Measurements from ENCODE around the gene ZNF451.

DNA sequence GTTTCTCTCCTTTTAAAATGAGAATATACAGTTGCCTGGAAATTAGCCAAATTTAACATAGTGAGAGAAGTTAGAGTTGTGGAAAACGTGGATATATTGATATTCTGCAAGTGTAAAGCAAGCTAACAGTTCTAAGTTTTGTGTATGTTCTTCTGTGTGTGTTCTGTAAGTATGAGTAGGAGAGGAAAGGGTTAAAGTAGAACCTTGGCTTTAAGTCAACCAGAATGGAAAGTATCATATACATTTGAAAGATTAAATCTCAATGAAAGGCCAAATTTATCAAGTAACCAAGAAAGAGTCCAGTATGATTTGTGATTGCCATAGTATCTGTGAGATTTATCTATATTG, 52.2 kb downstream of the ZNF451 start:
- TF ChIP-seq, protein P1, sequence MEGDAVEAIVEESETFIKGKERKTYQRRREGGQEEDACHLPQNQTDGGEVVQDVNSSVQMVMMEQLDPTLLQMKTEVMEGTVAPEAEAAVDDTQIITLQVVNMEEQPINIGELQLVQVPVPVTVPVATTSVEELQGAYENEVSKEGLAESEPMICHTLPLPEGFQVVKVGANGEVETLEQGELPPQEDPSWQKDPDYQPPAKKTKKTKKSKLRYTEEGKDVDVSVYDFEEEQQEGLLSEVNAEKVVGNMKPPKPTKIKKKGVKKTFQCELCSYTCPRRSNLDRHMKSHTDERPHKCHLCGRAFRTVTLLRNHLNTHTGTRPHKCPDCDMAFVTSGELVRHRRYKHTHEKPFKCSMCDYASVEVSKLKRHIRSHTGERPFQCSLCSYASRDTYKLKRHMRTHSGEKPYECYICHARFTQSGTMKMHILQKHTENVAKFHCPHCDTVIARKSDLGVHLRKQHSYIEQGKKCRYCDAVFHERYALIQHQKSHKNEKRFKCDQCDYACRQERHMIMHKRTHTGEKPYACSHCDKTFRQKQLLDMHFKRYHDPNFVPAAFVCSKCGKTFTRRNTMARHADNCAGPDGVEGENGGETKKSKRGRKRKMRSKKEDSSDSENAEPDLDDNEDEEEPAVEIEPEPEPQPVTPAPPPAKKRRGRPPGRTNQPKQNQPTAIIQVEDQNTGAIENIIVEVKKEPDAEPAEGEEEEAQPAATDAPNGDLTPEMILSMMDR (IDR thresholded peaks at IDR 0.05): no peak
- TF ChIP-seq FOSL2 (IDR thresholded peaks at IDR 0.05; ENCODE audit: borderline replicate concordance, low read depth) (no peak), MXI1 (IDR thresholded peaks at IDR 0.05; ENCODE audit: low read depth, low read length) (no peak), RCOR1 (IDR thresholded peaks at IDR 0.05; ENCODE audit: low read length) (no peak), NRF1 (IDR thresholded peaks at IDR 0.05; ENCODE audit: low read depth, low read length) (no peak), POLR2AphosphoS5 (IDR thresholded peaks at IDR 0.05; ENCODE audit: low read depth, low read length) (no peak), EP300 (IDR thresholded peaks at IDR 0.05; ENCODE audit: borderline replicate concordance in 1 of 2, low read depth in 1 of 2, low read length in 1 of 2) (no peak), TAF1 (IDR thresholded peaks at IDR 0.05; ENCODE audit: borderline replicate concordance, low read depth, low read length) (no peak), EZH2phosphoT487 (IDR thresholded peaks at IDR 0.05; ENCODE audit: borderline replicate concordance, low read depth) (no peak)
- TF ChIP-seq, protein P2, sequence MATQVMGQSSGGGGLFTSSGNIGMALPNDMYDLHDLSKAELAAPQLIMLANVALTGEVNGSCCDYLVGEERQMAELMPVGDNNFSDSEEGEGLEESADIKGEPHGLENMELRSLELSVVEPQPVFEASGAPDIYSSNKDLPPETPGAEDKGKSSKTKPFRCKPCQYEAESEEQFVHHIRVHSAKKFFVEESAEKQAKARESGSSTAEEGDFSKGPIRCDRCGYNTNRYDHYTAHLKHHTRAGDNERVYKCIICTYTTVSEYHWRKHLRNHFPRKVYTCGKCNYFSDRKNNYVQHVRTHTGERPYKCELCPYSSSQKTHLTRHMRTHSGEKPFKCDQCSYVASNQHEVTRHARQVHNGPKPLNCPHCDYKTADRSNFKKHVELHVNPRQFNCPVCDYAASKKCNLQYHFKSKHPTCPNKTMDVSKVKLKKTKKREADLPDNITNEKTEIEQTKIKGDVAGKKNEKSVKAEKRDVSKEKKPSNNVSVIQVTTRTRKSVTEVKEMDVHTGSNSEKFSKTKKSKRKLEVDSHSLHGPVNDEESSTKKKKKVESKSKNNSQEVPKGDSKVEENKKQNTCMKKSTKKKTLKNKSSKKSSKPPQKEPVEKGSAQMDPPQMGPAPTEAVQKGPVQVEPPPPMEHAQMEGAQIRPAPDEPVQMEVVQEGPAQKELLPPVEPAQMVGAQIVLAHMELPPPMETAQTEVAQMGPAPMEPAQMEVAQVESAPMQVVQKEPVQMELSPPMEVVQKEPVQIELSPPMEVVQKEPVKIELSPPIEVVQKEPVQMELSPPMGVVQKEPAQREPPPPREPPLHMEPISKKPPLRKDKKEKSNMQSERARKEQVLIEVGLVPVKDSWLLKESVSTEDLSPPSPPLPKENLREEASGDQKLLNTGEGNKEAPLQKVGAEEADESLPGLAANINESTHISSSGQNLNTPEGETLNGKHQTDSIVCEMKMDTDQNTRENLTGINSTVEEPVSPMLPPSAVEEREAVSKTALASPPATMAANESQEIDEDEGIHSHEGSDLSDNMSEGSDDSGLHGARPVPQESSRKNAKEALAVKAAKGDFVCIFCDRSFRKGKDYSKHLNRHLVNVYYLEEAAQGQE (IDR thresholded peaks at IDR 0.05; ENCODE audit: low read depth, low read length): no peak
